NCI-H446 treated with DMSO at 0.1 percent for 48 hours (cell line): ENCODE data around the gene CPT1B.

ENCODE experiments used
- DNase-seq: peaks from one replicate; lab custom pipeline; 2025; lab: John Stamatoyannopoulos, UW

CPT1B gene

GRCh38 chr22:50569896-50570535 is 8.2 kb downstream of the CPT1B start:
- no peak for DNase-seq

- no peak for DNase-seq
These were observed 9.2 kb downstream of the CPT1B start for GRCh38 chr22:50569041-50569459.

- no peak for DNase-seq
These were observed 9.6 kb downstream of the CPT1B start for GRCh38 chr22:50568626-50569025.

- DNase-seq: no peak
These were observed 10.4 kb downstream of the CPT1B start for GRCh38 chr22:50567721-50568252.

GRCh38 chr22:50564289-50564688 is 13.9 kb downstream of the CPT1B start:
- DNase-seq: no peak

- no peak for DNase-seq
These were observed 14.6 kb downstream of the CPT1B start for GRCh38 chr22:50563413-50564160.

GRCh38 chr22:50562523-50563412 is 15.5 kb downstream of the CPT1B start, which contains the start of gene SYCE3:
Gene SYCE3, minus strand, starts transcription at chr22:50562919. Its CDS starts 6,514 bp downstream, at chr22:50556405.
- DNase-seq: peak; percentile 66

- no peak for DNase-seq
These were observed 16.5 kb downstream of the CPT1B start for GRCh38 chr22:50561401-50562358.

- no peak for DNase-seq
These were observed 18.2 kb downstream of the CPT1B start for GRCh38 chr22:50560034-50560433.

GRCh38 chr22:50556703-50557102 is 21.5 kb downstream of the CPT1B start:
- no peak for DNase-seq

GRCh38 chr22:50553310-50553709 is 24.9 kb downstream of the CPT1B start:
- no peak for DNase-seq

GRCh38 chr22:50551160-50551752 is 27.0 kb downstream of the CPT1B start:
- no peak for DNase-seq

- DNase-seq: no peak
These were observed 27.8 kb downstream of the CPT1B start for GRCh38 chr22:50550395-50550794.

- DNase-seq: no peak
These were observed 29.1 kb downstream of the CPT1B start for GRCh38 chr22:50548921-50549790.

GRCh38 chr22:50548040-50548920 is 29.9 kb downstream of the CPT1B start:
- DNase-seq: no peak

- no peak for DNase-seq
These were observed 30.8 kb downstream of the CPT1B start for GRCh38 chr22:50547263-50547985.

GRCh38 chr22:50546326-50547262 is 31.6 kb downstream of the CPT1B start:
- no peak for DNase-seq
